Superior temporal gyrus (tissue), 1 donor: Measurements from ENCODE around the gene TCF19.

Experiments
- DNase-seq: peaks from one replicate; pipeline ENCODE4 v3.0.0-alpha.2; 2016; ENCODE audit errors: extremely low spot score

TCF19 gene

GRCh38 chr6:31209137-31209536 lies 50.7 kb downstream of the TCF19 start:
- no peak for DNase-seq

- no peak for DNase-seq
Observed at GRCh38 chr6:31210123-31210522, 51.7 kb downstream of the TCF19 start.

GRCh38 chr6:31210741-31211532 lies 52.5 kb downstream of the TCF19 start:
- DNase-seq = no peak
